GM18508 (cell line): ENCODE results near the gene S100A6.
"Not testable (repeated sequence)": the region's sequence is repeated elsewhere in the genome, so short reads cannot be mapped to it uniquely, and the experiment has no call there.

Experiments used
- ATAC-seq: cut with Tn5 transposase; IDR thresholded peaks from one replicate; pipeline ENCODE4 v1.9.1; 2021; ENCODE audit warnings: moderate number of reproducible peaks; ENCODE audit not compliant: insufficient read depth, unreplicated experiment

The S100A6 gene

DNA sequence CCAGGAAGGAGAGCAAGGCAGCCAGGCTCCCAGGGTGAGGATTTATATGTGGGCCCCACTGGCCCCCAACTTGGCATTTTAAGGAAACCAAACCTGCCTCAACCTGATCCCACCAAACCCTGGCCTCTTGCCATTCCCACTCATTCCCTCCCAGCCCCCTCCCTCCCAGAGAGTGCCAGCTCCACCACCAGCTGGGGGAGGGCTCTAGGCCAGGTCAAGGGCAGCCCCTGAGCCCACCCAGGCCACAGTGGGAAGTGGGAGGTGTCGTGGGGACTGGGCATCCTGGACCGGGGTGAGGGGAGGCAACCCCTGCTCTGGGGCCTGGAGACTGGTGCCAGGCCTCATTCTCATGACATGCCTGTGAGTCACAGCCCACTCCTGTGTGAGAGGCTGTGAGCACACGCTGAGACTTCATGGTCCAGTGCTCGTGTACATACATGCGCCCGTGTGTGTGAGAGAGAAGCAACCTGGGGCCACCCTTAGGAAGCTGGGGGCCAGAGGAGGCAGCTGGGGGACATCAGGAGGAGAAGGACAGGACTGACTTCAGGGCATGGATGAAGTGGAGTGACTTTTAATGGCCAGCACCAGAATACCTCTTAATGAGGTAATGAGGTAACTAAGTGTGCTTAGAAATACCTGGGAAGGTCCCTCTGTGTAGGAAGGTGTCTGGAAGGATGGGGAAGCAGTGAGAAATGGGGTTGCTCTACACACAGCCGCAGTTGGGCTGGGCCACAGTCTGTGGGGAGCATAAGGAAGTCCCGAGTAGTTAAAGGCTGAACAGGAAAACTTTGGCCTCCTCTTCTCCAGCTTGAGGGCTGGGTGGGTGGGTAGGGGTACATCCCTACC lies 30.0 kb upstream of the S100A6 start, which contains the start of gene S100A2:
TSS of gene S100A2 (minus strand) at position 316 of the 846 bp plus-strand sequence. CDS start 1,967 bp downstream, outside the sequence.
- ATAC-seq = no peak

DNA sequence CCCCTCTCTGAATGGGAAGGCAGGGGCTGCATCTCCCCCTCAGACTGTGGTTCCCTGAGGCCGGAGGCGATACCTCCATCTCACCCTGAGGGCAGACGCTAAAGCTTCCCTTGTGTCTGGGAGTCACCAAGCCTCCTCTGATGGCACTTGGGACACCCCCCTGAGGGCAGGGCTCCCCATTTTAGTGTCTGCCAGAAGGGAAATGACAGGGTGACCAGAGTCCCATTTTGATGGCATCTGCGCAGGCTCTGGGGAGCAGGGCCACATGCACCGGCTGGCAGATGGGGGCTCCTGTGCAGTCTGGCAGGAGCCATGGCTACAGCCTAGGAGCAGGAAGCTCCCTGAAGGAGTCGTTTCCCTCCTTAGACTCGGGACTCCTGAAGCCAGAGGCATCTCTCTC lies 28.2 kb upstream of the S100A6 start:
- no peak for ATAC-seq

DNA sequence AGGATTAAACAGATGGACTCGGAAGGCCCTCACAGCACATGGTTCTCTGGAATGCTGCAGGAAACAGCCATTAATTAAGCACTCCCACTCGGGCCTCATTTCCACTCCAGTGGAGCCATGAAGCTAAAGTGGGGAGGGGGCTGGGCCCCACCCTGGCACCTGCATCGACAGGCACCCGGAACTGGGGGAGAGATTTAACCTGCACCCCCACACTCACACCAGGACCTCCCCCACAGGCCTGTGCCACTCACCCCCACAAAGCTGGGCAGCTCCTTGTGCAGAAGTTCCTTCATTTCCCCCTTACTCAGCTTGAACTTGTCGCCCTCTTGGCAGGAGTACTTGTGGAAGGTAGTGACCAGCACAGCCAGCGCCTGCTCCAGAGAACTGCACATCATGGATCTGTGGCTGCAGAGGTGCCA lies 27.7 kb upstream of the S100A6 start:
- no peak for ATAC-seq

DNA sequence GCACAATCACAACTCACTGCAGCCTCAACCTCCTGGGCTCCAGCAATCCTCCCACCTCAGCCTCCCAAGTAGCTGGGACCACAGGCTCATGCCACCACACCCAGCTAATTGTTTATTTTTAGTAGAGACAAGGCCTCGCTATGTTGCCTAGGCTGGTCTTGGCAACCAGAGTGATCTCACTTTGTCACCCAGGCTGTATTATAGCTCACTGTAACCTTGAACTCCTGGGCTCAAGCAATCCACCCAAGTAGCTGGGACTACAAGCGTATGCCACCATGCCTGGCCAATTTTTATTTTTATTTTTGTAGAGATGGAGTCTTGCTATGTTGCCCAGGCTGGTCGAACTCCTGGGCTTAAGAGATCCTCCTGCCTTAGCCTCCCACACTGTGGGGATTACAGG lies 26.2 kb upstream of the S100A6 start:
- ATAC-seq = not testable (repeated sequence)

DNA sequence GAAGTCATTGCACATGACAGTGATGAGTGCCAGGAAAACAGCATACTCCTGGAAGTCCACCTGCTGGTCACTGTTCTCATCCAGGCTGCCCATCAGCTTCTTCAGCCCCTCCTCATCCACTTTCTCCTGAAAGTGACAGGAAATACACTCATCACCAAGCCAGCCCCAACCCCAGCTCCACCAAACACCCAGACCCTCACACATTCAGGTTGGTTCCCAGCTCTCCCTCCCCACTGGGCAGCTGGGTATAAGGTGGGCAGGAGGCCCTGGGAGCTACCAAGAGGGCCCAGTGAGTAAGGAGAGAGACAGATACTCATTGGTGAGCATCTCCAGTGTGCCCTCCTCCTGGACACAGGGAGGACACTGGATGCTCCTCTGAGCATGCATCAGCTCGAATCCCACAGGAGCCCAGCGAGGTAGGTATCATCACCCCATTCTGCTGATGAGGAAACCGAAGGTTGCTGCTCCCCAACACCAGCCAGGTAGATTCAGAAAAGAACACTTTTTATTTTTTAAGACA lies 25.7 kb upstream of the S100A6 start:
- no peak for ATAC-seq

DNA sequence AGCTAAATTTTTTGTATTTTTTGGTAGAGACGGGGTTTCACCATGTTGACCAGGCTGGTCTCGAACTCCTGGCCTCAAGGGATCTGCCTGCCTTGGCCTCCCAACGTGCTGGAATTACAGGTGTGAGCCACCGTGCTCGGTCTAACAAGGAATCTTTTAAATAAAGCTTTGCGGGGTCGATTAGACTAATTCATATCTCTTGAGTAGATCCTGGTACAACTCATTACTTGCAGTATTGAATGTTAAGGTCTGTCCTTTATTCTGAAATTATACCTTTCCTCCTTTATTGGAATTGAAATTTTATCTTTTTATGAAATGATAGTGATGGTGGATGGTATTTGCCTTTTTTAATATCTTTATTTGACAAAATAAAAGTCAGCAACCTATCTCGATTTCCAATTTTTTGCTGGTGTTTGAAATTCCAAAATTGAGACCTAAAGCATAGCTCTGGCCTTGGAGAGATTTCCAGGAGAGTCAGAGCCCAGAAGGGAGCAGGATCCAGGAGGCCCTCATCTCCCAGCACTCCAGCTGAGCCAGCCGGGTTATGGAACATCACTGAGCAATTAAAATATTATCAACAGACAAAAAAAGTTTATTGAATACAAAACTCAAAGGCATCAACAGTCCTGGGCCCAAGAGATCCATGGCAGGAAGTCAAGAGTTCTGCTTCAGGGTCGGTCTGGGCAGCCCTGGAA lies 25.1 kb upstream of the S100A6 start:
- no peak for ATAC-seq

DNA sequence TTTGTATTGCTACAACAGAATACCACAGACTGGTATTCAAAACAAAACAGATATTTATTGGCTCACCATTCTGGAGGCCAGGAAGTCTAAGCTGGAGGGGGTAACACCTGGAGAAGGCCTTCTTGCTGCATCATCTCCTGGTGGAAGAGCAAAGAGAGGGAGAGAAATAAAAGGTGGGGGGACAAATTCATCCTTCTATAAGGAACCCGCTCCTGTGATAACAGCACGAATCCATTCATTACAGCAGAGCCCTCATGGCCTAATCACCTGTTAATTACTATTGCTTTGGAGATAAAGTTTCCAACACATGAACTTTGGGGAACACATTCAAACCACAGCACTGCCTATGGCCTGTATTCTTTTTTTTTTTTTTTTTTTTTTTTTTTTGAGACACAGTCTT lies 24.4 kb upstream of the S100A6 start:
- ATAC-seq = no peak

DNA sequence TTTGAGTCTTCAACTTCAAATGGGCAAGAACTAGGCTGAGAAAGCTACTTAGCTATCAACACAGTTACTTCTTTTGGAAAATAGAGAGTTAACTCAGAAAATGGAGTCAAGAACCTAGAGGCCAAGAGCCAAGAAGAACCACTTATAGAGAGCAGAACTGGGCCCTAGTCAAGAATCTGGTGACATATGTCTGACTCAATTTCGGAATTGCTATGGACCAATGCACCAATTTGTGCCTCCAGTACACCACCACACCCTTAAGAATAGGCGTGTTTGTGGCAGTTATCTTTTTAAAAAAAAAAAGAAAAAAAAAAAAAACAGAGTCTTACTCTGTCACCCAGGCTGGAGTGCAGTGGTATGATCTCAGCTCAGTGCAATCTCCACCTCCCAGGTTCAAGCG lies 22.1 kb upstream of the S100A6 start:
- no peak for ATAC-seq

DNA sequence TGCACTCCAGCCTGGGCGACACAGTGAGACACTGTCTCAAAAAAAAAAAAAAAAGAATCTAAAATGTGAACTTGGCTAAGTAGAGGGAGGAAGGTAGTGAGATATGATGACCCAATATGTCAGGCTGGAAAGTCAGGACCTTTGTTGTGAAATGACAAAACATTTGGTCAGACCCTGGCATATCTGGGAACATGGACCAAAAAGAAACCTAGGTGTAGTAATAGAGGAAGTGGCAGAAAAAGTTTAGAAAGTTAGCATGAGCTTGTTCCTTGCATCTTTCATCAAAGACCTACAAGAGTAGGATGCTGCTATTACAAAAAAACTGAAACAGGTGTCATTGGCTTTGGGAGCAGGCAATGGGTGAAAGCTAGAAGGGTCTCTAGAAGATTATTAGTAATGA lies 20.6 kb upstream of the S100A6 start:
- ATAC-seq = no peak

DNA sequence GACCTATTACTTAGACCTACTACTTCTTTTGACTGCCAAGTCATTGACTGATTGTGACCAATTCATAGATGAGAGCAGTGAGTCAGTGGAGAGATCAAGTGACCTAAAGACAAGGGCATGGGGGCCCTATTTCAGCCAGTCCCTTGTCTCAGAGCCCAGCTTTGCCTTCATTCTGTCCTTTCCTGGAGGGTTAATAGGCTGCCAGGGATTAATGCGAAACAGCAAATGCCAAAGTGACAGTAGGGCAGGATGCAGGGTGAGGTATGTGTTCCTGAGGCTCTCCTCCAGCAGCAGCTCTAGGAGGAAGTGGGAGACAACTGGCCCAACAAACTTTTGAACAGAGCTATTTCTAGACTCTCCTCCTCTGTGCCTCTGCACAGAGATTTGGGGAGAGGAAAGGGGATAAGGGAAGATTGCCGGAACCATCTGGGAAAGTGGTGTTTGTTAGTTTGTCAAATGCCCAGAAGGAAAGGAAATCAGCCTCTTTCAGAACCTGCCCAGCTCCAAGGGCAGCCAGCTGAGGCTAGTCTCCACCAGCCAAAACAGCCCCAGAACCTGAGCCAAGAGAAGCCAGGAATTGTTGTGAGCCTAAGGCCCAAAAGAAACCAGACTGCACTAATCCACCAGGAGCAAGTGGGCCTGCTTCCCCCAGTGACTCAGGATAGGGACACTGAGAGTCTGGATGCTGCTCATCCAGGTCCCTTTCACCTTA lies 18.2 kb upstream of the S100A6 start:
- no peak for ATAC-seq

DNA sequence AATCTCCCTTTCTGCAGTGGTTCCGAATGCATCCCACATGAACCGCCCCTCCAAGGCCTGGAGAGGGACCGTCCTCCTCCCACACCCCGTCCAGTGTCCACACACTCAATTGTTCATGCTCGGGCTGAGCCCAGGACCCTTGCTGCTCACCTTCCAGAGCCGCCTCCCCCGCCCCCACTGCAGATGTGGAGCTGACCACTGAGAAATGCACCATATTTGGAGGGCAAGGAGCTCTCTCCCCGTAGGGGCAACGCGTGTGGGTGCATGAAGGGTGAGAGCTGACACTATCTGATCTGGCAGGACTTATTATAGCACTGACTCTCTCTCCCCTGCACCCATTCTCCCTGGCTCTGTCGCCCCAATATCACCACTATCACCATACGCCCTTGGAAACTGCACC lies 17.3 kb upstream of the S100A6 start:
- no peak for ATAC-seq

DNA sequence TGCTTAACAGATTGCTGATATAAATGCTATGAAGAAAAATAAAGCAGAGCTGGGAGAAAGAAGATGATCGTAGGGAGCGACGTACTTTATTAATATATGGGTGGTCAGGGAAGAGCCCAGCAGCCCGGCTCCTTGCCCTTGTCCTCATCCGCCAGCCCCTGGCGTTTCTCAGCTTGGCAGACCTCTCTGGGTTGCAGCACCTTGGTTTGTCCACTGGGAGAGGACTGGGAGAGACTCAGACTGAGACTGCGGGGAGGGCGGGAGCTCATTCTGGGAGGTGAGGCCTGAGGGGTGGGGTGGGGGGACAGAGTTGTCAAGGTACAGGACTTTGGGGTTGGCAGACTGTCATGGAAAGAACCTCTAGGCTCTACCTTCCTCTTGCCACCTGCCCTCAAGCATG lies 16.5 kb upstream of the S100A6 start:
- ATAC-seq = no peak

DNA sequence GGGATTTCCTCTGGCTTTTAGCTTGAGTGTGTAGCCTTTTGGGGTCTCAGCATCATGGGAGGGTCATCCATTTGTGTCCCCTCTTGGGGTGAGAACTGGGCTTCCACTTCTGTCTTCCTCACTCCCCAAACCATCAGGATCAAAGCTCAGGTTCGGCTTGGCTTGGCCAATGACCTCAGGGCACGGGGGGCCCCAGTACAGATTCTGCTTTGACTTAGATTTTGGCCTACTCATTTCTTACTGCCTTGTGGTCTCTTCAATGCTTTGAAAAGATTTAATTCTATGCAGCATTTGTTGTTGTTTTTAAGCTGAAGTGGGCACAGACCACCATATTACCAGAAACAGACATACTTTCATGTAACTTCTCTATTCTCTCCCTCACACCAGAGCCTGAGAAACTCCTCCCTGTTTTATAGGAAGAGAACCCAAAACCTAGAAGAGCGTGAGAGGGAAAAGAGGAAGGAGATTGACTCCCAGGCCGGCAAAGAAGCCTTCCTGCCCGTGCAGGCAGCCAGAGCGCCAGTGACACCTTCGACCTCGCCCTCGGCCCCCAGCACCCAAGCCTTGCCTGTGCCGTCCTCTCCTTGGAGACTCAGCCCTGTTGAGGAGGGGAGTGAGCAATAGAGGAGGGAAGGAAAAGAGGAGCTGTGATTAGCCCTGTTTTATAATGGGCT lies 15.2 kb upstream of the S100A6 start:
- ATAC-seq = no peak

DNA sequence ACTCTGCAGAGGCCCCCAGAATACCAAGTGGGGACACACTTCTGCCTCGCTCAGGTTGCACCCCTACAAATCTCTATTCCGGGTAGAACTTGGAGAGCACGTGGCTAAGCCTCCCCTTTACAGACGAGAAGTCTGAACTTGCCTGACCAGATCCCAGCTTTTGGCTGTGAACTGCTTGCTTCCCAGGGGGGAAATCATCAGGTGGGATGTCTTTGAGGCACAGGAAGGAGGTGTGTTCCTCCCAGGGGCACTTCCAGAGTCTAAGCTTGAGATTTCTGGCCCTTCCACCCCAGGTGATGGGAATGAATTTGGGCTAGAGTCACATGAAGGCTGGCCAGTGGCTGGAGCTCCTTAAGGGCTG lies 14.6 kb upstream of the S100A6 start:
- ATAC-seq = no peak

DNA sequence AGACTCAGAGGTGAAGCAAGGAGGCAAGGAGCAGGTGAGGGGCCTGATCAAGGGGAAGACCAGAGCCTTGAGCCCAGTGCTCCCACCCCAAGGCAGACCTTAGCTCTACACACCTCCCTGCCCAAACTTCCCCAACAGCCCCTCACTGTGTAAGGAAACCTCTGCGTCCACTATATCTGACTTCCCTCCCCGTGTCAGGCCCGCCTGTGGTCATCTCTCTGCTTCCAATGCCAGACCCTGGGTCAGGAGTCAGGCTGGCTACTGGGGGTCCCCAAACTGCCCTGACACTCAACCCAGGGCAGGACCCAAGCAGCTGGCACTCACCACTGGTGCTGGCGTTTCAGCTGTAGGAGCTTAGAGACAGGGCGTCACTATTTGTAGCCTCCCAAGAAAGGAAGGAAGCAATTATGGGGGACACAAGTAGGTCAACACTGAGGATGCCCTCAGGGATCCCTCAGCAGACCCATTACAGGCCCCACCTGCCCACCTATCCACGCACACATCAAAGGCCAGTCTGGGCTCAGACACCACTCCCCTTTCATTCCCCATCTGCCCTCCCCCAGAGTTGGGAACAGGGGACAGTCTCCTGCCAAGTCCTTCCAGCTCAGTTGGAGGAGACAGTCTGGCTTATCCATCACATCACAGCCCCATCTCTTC lies 14.1 kb upstream of the S100A6 start:
- no peak for ATAC-seq

DNA sequence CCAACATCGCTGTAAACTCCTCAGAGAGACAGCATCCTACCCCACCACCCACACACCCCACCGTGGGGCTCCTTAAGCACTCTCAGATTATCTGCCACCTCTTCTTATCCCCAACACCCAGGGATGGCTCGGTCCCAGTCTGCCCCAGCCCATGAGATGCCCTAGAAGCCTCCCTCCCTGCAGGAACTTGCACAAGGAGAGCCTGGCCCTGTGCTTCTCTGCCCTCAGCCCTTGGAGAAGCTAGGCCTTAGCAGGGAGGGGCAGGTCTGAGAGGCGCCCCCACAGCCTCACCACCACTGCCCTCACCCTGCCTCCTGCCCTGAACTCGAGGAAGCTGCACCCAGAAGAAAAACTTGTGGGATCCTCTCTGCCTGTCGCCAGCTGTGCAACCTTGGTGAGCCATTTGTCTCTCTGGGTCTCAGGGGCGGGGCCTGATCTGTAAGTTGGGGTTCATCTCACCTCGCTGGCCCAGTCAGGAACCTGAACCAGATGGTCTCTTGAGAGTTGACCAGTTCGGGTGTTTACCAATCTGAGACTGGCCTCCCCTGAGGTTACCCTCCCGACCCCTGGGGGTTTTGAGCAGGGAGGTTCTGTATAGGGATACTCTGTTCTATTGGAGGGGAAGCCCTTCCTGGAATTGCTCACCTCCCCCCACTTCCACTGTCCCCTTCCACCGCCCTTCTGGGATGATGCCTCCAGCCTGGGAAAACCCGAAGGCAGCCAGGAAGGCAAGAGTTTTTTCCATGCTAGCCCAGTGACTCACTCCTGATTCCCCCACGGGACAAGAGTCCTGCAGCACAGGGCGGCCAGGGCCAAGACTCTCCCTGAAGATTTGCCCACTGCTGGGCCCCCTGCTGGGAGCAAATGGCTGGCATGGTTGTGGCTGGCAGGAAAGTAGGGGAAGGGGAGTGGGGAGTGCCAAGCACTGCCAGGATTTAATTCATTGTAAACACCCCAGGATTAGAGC lies 13.2 kb upstream of the S100A6 start, which contains the start of gene S100A3:
TSS of gene S100A3 (minus strand) at position 537 of the 967 bp plus-strand sequence. CDS start 773 bp downstream, outside the sequence.
- ATAC-seq = no peak

DNA sequence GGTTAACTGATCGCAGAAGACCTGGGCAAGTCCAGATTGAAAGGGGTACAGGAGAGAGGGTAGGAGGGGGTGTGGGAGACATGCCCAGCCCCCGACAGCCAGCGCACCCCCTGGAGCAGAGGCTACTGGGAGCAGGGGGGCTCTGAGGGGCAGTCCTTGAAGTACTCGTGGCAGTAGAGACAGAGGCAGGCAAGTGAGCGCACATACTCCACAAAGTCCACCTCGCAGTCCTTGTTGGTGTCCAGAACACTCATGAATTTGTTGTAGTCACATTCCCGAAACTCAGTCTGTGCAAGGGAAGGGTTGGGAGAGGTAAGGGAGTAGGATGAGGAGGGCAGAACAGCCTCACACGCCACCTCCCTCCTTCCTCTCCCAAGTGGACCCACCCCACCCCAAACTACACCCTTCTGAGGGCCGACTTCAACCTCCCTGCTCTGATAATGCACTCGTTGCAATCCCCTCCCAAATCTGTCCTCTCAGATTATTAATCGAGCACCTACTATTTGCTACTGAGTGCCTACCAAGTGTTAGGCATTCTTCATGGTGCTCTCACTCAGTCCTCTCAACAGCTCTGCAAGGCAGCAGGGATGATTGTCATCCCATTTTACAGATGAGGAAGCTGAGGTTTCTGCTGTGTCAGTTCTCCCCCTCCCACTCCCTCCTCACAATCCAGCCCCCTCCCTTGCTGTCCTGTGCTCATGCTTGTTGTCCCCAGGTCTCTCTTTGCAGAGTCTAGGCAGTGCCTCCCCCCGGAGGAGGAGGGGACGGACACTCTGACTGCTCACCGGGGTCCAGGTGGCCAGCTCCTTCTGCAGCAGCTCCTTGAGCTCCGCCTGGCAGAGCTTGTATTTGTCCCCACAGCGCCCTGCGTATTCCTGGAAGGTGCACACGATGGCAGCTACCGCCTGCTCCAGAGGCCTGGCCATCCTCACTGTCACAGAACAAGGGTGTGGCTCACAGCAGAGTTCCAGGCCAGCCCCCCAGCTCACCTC lies 12.1 kb upstream of the S100A6 start:
- ATAC-seq = no peak
